Kidney epithelial cell (primary cell): ENCODE measurements around the gene P3H2. TPM values are rescaled to one million over a fixed set of nuclear protein-coding genes. Genes with fewer than 3 reads are reported as not detected.
"Not testable (repeated sequence)": the region's sequence is repeated elsewhere in the genome, so short reads cannot be mapped to it uniquely, and the experiment has no call there.

Experiments used
- DNase-seq: peaks from one replicate; pipeline ENCODE4 v3.0.0-alpha.2; 2010; ENCODE audit warnings: low read depth
- H3K27me3 ChIP-seq: 2 replicates; pipeline ENCODE4 v1.6.0; 2011; ENCODE audit warnings: low read length; ENCODE audit not compliant: control insufficient read depth, insufficient read depth
- H3K36me3 ChIP-seq: 2 replicates; pipeline ENCODE4 v1.5.1; 2011; ENCODE audit warnings: low read length; ENCODE audit not compliant: control insufficient read depth, insufficient read depth
- H3K4me3 ChIP-seq: 2 replicates; pipeline ENCODE4 v1.5.1; 2011; ENCODE audit warnings: low read depth, mild to moderate bottlenecking, control low read depth, low read length
- CTCF ChIP-seq: IDR thresholded peaks from 2 replicates; pipeline ENCODE4 v1.5.1; 2011; ENCODE audit warnings: mild to moderate bottlenecking, moderate library complexity, low read length, control low read depth, inconsistent platforms; ENCODE audit not compliant: insufficient read depth, poor library complexity, severe bottlenecking
- total RNA-seq: library from RNA; depleted of rRNA; stranded (reverse); fragments of >200 nt; gene quantifications from 2 replicates; pipeline ENCODE4 v1.2.3, GENCODE V29; 2015

P3H2 gene
- total RNA-seq, 1 donor from 2014 or later = 27.8 TPM

- DNase-seq = no peak
- H3K27me3 ChIP-seq = no peaks in the 10 kb centered on the region
- no peaks in the 10 kb centered on the region for H3K36me3 ChIP-seq
- no peak for TF ChIP-seq CTCF
- H3K4me3 ChIP-seq = no peak overlapping the region
Measured at GRCh38 chr3:190165253-190165652, 44.6 kb upstream of the P3H2 start.

GRCh38 chr3:190162013-190162412, 41.3 kb upstream of the P3H2 start:
- H3K27me3 ChIP-seq, H3K4me3 ChIP-seq, H3K36me3 ChIP-seq, DNase-seq: not testable (repeated sequence)

- Histone ChIP-seq H3K36me3 (no peaks in the 10 kb centered on the region), H3K27me3 (no peaks in the 10 kb centered on the region), H3K4me3 (no peak overlapping the region)
- no peak for TF ChIP-seq CTCF
- DNase-seq = no peak
Measured at GRCh38 chr3:190159902-190160435, 39.3 kb upstream of the P3H2 start.

GRCh38 chr3:190158261-190158660, 37.6 kb upstream of the P3H2 start:
- H3K27me3 ChIP-seq = no peaks in the 10 kb centered on the region
- no peak overlapping the region for H3K4me3 ChIP-seq
- no peaks in the 10 kb centered on the region for H3K36me3 ChIP-seq
- no peak for DNase-seq
- no peak for TF ChIP-seq CTCF

GRCh38 chr3:190155752-190156151, 35.1 kb upstream of the P3H2 start:
- no peak for DNase-seq
- Histone ChIP-seq H3K27me3 (no peaks in the 10 kb centered on the region), H3K36me3 (no peaks in the 10 kb centered on the region), H3K4me3 (no peak overlapping the region)
- TF ChIP-seq CTCF = no peak

GRCh38 chr3:190150681-190151080, 30.0 kb upstream of the P3H2 start:
- Histone ChIP-seq H3K36me3 (no peaks in the 10 kb centered on the region), H3K4me3 (no peak overlapping the region), H3K27me3 (no peaks in the 10 kb centered on the region)
- DNase-seq = no peak
- no peak for TF ChIP-seq CTCF

GRCh38 chr3:190149830-190150619, 29.3 kb upstream of the P3H2 start:
- not testable (repeated sequence) for H3K27me3 ChIP-seq, H3K4me3 ChIP-seq, H3K36me3 ChIP-seq, DNase-seq

- H3K27me3 ChIP-seq, H3K4me3 ChIP-seq, DNase-seq, H3K36me3 ChIP-seq: not testable (repeated sequence)
Measured at GRCh38 chr3:190144793-190145192, 24.1 kb upstream of the P3H2 start.
